ENCODE data around the gene ELFN2. TPM values are rescaled to one million over a fixed set of nuclear protein-coding genes. Genes with fewer than 3 reads are reported as not detected.
A peak's percentile ranks its signal among the peaks of the same experiment; 100 is the strongest.

Gene ELFN2
- total RNA-seq, 1 donor from 2014 or later = 0.82 TPM

DNA sequence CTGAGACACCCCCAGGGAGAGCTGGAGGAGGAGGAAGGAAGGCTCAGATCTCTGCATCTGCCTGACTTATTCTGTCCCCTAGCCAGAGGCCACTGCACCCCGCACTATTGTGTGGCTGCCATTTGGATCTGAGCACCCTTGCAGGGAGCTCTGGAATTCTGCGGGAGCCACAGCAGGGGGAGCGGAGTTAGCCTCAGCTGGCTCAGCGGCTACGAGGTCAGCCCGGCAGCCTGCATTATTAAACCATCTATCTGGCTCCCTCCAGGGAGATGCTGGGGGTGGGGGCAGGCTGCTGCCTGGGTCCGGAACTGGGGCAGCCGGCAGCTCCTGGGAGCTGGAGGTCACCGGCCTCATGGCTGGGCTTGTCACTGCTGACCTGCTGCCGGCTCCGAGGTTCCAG, 6.5 kb upstream of the ELFN2 start:
- Histone ChIP-seq H3K9me3 (ENCODE audit: low read depth) (no peaks in the 10 kb centered on the region), H3K27ac (no peak overlapping the region), H3K27me3 (peaks cover 2% of the 10 kb centered on the region), H2AFZ (replicated peaks) (peak overlapping the region; percentile 65), H4K20me1 (ENCODE audit: low read depth) (peaks cover under 1% of the 10 kb centered on the region), H3K79me2 (ENCODE audit: low read depth) (no peaks in the 10 kb centered on the region), H3K9ac (no peak overlapping the region), H3K4me1 (peaks cover 9% of the 10 kb centered on the region), H3K4me3 (no peak overlapping the region), H3K4me2 (peak overlapping the region; percentile 32), H3K36me3 (no peaks in the 10 kb centered on the region), H3F3A (ENCODE audit: low read depth) (peaks cover under 1% of the 10 kb centered on the region)
- TF ChIP-seq EZH2phosphoT487 (IDR thresholded peaks at IDR 0.05) (no peak), EZH2 (IDR thresholded peaks at IDR 0.05) (no peak)
- TF ChIP-seq, protein P1, sequence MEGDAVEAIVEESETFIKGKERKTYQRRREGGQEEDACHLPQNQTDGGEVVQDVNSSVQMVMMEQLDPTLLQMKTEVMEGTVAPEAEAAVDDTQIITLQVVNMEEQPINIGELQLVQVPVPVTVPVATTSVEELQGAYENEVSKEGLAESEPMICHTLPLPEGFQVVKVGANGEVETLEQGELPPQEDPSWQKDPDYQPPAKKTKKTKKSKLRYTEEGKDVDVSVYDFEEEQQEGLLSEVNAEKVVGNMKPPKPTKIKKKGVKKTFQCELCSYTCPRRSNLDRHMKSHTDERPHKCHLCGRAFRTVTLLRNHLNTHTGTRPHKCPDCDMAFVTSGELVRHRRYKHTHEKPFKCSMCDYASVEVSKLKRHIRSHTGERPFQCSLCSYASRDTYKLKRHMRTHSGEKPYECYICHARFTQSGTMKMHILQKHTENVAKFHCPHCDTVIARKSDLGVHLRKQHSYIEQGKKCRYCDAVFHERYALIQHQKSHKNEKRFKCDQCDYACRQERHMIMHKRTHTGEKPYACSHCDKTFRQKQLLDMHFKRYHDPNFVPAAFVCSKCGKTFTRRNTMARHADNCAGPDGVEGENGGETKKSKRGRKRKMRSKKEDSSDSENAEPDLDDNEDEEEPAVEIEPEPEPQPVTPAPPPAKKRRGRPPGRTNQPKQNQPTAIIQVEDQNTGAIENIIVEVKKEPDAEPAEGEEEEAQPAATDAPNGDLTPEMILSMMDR (IDR thresholded peaks at IDR 0.05) = no peak
- Mint-ChIP-seq H3K4me3 (no peak overlapping the region), H3K27me3 (ENCODE audit: insufficient read depth, low read depth) (peaks cover 20% of the 10 kb centered on the region), H3K27ac (no peak overlapping the region), H3K9me3 (peaks cover 4% of the 10 kb centered on the region), H3K4me1 (peaks cover 21% of the 10 kb centered on the region), H3K36me3 (no peaks in the 10 kb centered on the region)
- no peak for DNase-seq (ENCODE audit: low spot score)

DNA sequence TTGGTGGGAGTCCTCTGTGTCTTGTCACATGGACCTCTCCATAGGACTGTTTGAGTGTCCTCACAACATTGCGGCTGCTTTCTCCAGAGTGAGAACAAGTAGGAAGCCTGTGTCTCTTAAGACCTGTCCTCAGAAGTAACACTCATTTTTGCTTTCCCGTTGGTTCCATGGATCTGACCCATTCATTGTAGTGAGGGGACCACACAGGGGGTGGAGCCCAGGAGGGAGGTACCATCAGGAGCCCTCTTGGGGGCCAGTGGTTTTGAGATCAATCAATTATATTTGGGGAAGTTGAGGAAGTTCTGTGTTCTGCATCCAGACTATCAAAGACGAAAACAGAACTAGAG, 5.4 kb upstream of the ELFN2 start:
- Histone ChIP-seq H3K27ac (no peak overlapping the region), H3K36me3 (no peaks in the 10 kb centered on the region), H3K9me3 (ENCODE audit: low read depth) (no peaks in the 10 kb centered on the region), H3K27me3 (peaks cover 13% of the 10 kb centered on the region), H2AFZ (replicated peaks) (no peak overlapping the region), H3K79me2 (ENCODE audit: low read depth) (no peaks in the 10 kb centered on the region), H3K4me2 (no peak overlapping the region), H3K4me3 (no peak overlapping the region), H3K4me1 (peaks cover 9% of the 10 kb centered on the region), H3F3A (ENCODE audit: low read depth) (peaks cover 10% of the 10 kb centered on the region), H3K9ac (no peak overlapping the region), H4K20me1 (ENCODE audit: low read depth) (peaks cover 11% of the 10 kb centered on the region)
- H3K27ac Mint-ChIP-seq = no peak overlapping the region
- no peak overlapping the region for H3K4me3 Mint-ChIP-seq
- no peak for DNase-seq (ENCODE audit: low spot score)
- H3K36me3 Mint-ChIP-seq = no peaks in the 10 kb centered on the region
- peaks cover 27% of the 10 kb centered on the region for H3K27me3 Mint-ChIP-seq (ENCODE audit: insufficient read depth, low read depth)
- H3K9me3 Mint-ChIP-seq = peaks cover 4% of the 10 kb centered on the region
- H3K4me1 Mint-ChIP-seq = peaks cover 25% of the 10 kb centered on the region
- TF ChIP-seq EZH2 (IDR thresholded peaks at IDR 0.05) (no peak), EZH2phosphoT487 (IDR thresholded peaks at IDR 0.05) (no peak)
- TF ChIP-seq, protein P1 (IDR thresholded peaks at IDR 0.05) = no peak

DNA sequence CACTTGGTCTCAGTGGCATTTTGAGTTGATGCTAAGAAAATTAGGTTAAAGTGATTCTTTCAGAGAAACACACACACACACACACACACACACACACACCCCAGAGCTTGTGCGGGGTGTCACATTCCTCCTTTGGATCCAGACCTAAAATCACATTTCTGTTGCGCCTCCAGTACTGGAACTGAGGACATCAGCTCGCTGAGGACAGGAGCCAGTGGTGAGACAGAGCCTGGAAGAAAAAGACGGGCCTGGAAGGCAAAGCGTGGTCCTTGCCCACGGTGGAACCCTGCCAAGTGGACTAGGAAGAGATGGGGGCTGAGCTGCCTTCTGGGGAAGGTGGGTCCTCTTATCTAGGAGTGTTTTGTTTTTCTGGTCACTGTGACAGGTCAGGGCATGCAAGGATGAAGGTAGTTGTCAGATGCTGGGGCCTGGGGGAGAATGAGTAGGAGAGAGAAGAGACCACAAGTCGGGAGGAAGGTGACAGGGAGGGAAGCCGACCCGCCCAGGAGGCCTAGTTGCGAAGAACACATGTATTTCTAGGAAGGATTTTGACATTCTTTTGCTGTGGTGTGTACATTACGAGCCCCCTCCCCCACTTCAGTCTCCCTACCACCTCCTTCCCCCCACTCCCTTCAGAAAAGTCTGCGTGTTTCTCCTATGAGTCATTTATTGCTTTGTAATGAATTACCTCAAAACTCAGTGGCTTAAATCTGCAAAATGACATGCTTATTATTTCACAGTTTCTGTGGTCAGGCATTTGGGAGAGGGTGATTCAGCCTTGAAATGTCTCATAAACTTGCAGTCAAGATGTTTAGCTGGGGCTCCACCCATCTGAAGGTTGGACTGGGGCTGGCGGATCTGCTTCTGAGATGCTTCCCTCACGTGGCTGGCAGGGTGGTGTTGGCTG, 4.8 kb upstream of the ELFN2 start:
- H3K36me3 ChIP-seq = no peaks in the 10 kb centered on the region
- H3K4me3 Mint-ChIP-seq = no peak overlapping the region
- H3K79me2 ChIP-seq (ENCODE audit: low read depth) = no peaks in the 10 kb centered on the region
- H3K27me3 Mint-ChIP-seq (ENCODE audit: insufficient read depth, low read depth) = peaks cover 29% of the 10 kb centered on the region
- H3K9me3 Mint-ChIP-seq = peaks cover 4% of the 10 kb centered on the region
- H3K27ac Mint-ChIP-seq = no peak overlapping the region
- no peaks in the 10 kb centered on the region for H3K9me3 ChIP-seq (ENCODE audit: low read depth)
- H4K20me1 ChIP-seq (ENCODE audit: low read depth) = peaks cover 11% of the 10 kb centered on the region
- TF ChIP-seq EZH2 (IDR thresholded peaks at IDR 0.05) (no peak), EZH2phosphoT487 (IDR thresholded peaks at IDR 0.05) (no peak)
- TF ChIP-seq, protein P1 (IDR thresholded peaks at IDR 0.05) = no peak
- H3F3A ChIP-seq (ENCODE audit: low read depth) = peaks cover 10% of the 10 kb centered on the region
- H3K9ac ChIP-seq = no peak overlapping the region
- DNase-seq (ENCODE audit: low spot score) = no peak
- peaks cover 19% of the 10 kb centered on the region for H3K27me3 ChIP-seq
- peaks cover 25% of the 10 kb centered on the region for H3K4me1 Mint-ChIP-seq
- H3K4me3 ChIP-seq = no peak overlapping the region
- no peak overlapping the region for H3K4me2 ChIP-seq
- no peak overlapping the region for H3K27ac ChIP-seq
- H3K36me3 Mint-ChIP-seq = no peaks in the 10 kb centered on the region
- H2AFZ ChIP-seq (replicated peaks) = no peak overlapping the region
- H3K4me1 ChIP-seq = peaks cover 9% of the 10 kb centered on the region

All from neural progenitor cell (in vitro differentiated cells).